ENCODE data around the gene NARF. TPM values are rescaled to one million over a fixed set of nuclear protein-coding genes. Genes with fewer than 3 reads are reported as not detected.
A peak's percentile ranks its signal among the peaks of the same experiment; 100 is the strongest.
"Not testable (repeated sequence)": the region's sequence is repeated elsewhere in the genome, so short reads cannot be mapped to it uniquely, and the experiment has no call there.

The NARF gene
- polyA plus RNA-seq, 1 donor (not counting 4 experiments of a cell fraction or from before 2014, with no cell fraction given) = 36.8 TPM

- no peak for TF ChIP-seq EZH2 (IDR thresholded peaks at IDR 0.05; ENCODE audit: low read length)
- no peak for TF ChIP-seq CTCF (optimal IDR thresholded peaks at IDR 0.05 in 1 of 3, IDR thresholded peaks at IDR 0.05 in 1 of 3, conservative IDR thresholded peaks at IDR 0.05 in 1 of 3; ENCODE audit: extremely low read depth in 1 of 3, insufficient read depth in 2 of 3, low read length in 3 of 3)
- DNase-seq (ENCODE audit: low read depth, low spot score) (no peak), FAIRE-seq (no peak)
Measured at GRCh38 chr17:82503728-82504308, 45.3 kb downstream of the NARF start.

GRCh38 chr17:82505296-82505695 is 46.8 kb downstream of the NARF start:
- H3K9me3 ChIP-seq (ENCODE audit: control insufficient read depth, low read depth, low read length) = no peaks in the 10 kb centered on the region
- dilution Hi-C loops (cut with MboI; ENCODE audit: extremely low pct_ligation_motif_present, low sequenced_read_pairs) = no loop called here
- H3K79me2 ChIP-seq (ENCODE audit: control insufficient read depth, insufficient read depth, low read length) = no peaks in the 10 kb centered on the region
- H3K4me2 ChIP-seq (ENCODE audit: control insufficient read depth, extremely low read depth, insufficient read depth, low read depth, low read length) = no peak overlapping the region
- TF ChIP-seq EZH2 (IDR thresholded peaks at IDR 0.05; ENCODE audit: low read length) = no peak
- TF ChIP-seq CTCF (optimal IDR thresholded peaks at IDR 0.05 in 1 of 3, IDR thresholded peaks at IDR 0.05 in 1 of 3, conservative IDR thresholded peaks at IDR 0.05 in 1 of 3; ENCODE audit: extremely low read depth in 1 of 3, insufficient read depth in 2 of 3, low read length in 3 of 3) = no peak
- DNase-seq (ENCODE audit: low read depth, low spot score) (no peak), FAIRE-seq (no peak)
- no peaks in the 10 kb centered on the region for H3K36me3 ChIP-seq (ENCODE audit: control insufficient read depth in 2 of 2, extremely low read depth in 1 of 2, insufficient read depth in 2 of 2, low read length in 2 of 2)
- H3K27me3 ChIP-seq (ENCODE audit: control insufficient read depth, extremely low read depth, insufficient read depth, low read length) = no peaks in the 10 kb centered on the region
- H3K9me1 ChIP-seq (ENCODE audit: control insufficient read depth, extremely low read depth, insufficient read depth, low read length) = no peaks in the 10 kb centered on the region
- H3K4me1 ChIP-seq (ENCODE audit: control insufficient read depth, extremely low read depth, insufficient read depth, low read length) = peaks cover 5% of the 10 kb centered on the region
- H3K9ac ChIP-seq (ENCODE audit: control insufficient read depth, extremely low read depth, insufficient read depth, low read length) = no peak overlapping the region
- H2AFZ ChIP-seq (ENCODE audit: control insufficient read depth, low read length) = no peak overlapping the region
- H3K27ac ChIP-seq (ENCODE audit: control insufficient read depth, insufficient read depth, low read length) = no peak overlapping the region
- no peak overlapping the region for H3K4me3 ChIP-seq (ENCODE audit: control insufficient read depth in 2 of 3, extremely low read depth in 1 of 3, insufficient read depth in 2 of 3, low read depth in 1 of 3, low read length in 3 of 3)
- H4K20me1 ChIP-seq (ENCODE audit: control insufficient read depth, extremely low read depth, insufficient read depth, low read length) = no peaks in the 10 kb centered on the region

More at GRCh38 chr17:82503728-82504308, 45.3 kb downstream of the NARF start:
- H3K4me2 ChIP-seq (ENCODE audit: control insufficient read depth, extremely low read depth, insufficient read depth, low read depth, low read length) = no peak overlapping the region
- H3K9ac ChIP-seq (ENCODE audit: control insufficient read depth, extremely low read depth, insufficient read depth, low read length) = no peak overlapping the region
- H3K9me3 ChIP-seq (ENCODE audit: control insufficient read depth, low read depth, low read length) = no peaks in the 10 kb centered on the region
- dilution Hi-C loops (cut with MboI; ENCODE audit: extremely low pct_ligation_motif_present, low sequenced_read_pairs) = no loop called here
- no peaks in the 10 kb centered on the region for H3K36me3 ChIP-seq (ENCODE audit: control insufficient read depth in 2 of 2, extremely low read depth in 1 of 2, insufficient read depth in 2 of 2, low read length in 2 of 2)
- no peaks in the 10 kb centered on the region for H3K79me2 ChIP-seq (ENCODE audit: control insufficient read depth, insufficient read depth, low read length)
- no peaks in the 10 kb centered on the region for H4K20me1 ChIP-seq (ENCODE audit: control insufficient read depth, extremely low read depth, insufficient read depth, low read length)
- no peak overlapping the region for H2AFZ ChIP-seq (ENCODE audit: control insufficient read depth, low read length)
- no peak overlapping the region for H3K4me3 ChIP-seq (ENCODE audit: control insufficient read depth in 2 of 3, extremely low read depth in 1 of 3, insufficient read depth in 2 of 3, low read depth in 1 of 3, low read length in 3 of 3)
- no peaks in the 10 kb centered on the region for H3K27me3 ChIP-seq (ENCODE audit: control insufficient read depth, extremely low read depth, insufficient read depth, low read length)
- no peaks in the 10 kb centered on the region for H3K9me1 ChIP-seq (ENCODE audit: control insufficient read depth, extremely low read depth, insufficient read depth, low read length)
- peaks cover 5% of the 10 kb centered on the region for H3K4me1 ChIP-seq (ENCODE audit: control insufficient read depth, extremely low read depth, insufficient read depth, low read length)
- H3K27ac ChIP-seq (ENCODE audit: control insufficient read depth, insufficient read depth, low read length) = no peak overlapping the region

GRCh38 chr17:82506402-82506801 is 47.9 kb downstream of the NARF start:
- FAIRE-seq = peak; percentile 82
- dilution Hi-C loops (cut with MboI; ENCODE audit: extremely low pct_ligation_motif_present, low sequenced_read_pairs) = not testable (repeated sequence)

More at GRCh38 chr17:82506402-82506801, 47.9 kb downstream of the NARF start:
- H3K79me2 ChIP-seq (ENCODE audit: control insufficient read depth, insufficient read depth, low read length); H3K4me3 ChIP-seq (ENCODE audit: control insufficient read depth in 2 of 3, extremely low read depth in 1 of 3, insufficient read depth in 2 of 3, low read depth in 1 of 3, low read length in 3 of 3); H3K4me2 ChIP-seq (ENCODE audit: control insufficient read depth, extremely low read depth, insufficient read depth, low read depth, low read length); H3K9ac ChIP-seq (ENCODE audit: control insufficient read depth, extremely low read depth, insufficient read depth, low read length); H2AFZ ChIP-seq (ENCODE audit: control insufficient read depth, low read length); H3K9me3 ChIP-seq (ENCODE audit: control insufficient read depth, low read depth, low read length); H4K20me1 ChIP-seq (ENCODE audit: control insufficient read depth, extremely low read depth, insufficient read depth, low read length); H3K4me1 ChIP-seq (ENCODE audit: control insufficient read depth, extremely low read depth, insufficient read depth, low read length); H3K27ac ChIP-seq (ENCODE audit: control insufficient read depth, insufficient read depth, low read length); DNase-seq (ENCODE audit: low read depth, low spot score); H3K9me1 ChIP-seq (ENCODE audit: control insufficient read depth, extremely low read depth, insufficient read depth, low read length); H3K36me3 ChIP-seq (ENCODE audit: control insufficient read depth in 2 of 2, extremely low read depth in 1 of 2, insufficient read depth in 2 of 2, low read length in 2 of 2); H3K27me3 ChIP-seq (ENCODE audit: control insufficient read depth, extremely low read depth, insufficient read depth, low read length): not testable (repeated sequence)

Data from keratinocyte (primary cell).